Left kidney (tissue), 8 donors: ENCODE measurements around the gene EARS2. TPM values are rescaled to one million over a fixed set of nuclear protein-coding genes. Genes with fewer than 3 reads are reported as not detected.
A peak's percentile ranks its signal among the peaks of the same experiment; 100 is the strongest.
"Not testable (repeated sequence)": the region's sequence is repeated elsewhere in the genome, so short reads cannot be mapped to it uniquely, and the experiment has no call there.

ENCODE experiments used
- DNase-seq: peaks from one replicate; pipeline ENCODE4 v3.0.0-alpha.2; 2013
- long read RNA-seq, 8 donors: transcript quantifications; one replicate each; lab custom pipeline, GENCODE V29; 2026
- polyA plus RNA-seq: library from polyadenylated mRNA; unstranded; fragments of 120-200 nt; gene quantifications from one replicate; pipeline ENCODE4 v1.2.1, GENCODE V29; 2013; ENCODE audit not compliant: insufficient read length

Gene EARS2
- 30.7 TPM for polyA plus RNA-seq
- long read RNA-seq, donor 1, transcript EARS2-201 (9 exons, 3,961 nt) = major isoform, 5 of 44 reads
- long read RNA-seq, donor 1, partial matches to known transcripts = 22 of 44 reads
- long read RNA-seq, donor 1, other reads (novel, unspliced or antisense) = 16 of 44 reads
- long read RNA-seq, donor 2, transcript EARS2-201 (9 exons, 3,961 nt) = major isoform, 8 of 12 reads
- long read RNA-seq, donor 2, partial matches to known transcripts = 0 of 12 reads
- long read RNA-seq, donor 2, other reads (novel, unspliced or antisense) = 0 of 12 reads
- long read RNA-seq, donor 3, partial matches to known transcripts = 0 of 7 reads
- long read RNA-seq, donor 3, other reads (novel, unspliced or antisense) = 0 of 7 reads
- long read RNA-seq, donor 4, partial matches to known transcripts = 0 of 1 reads
- long read RNA-seq, donor 4, other reads (novel, unspliced or antisense) = 0 of 1 reads
- long read RNA-seq, donor 5, transcript EARS2-201 (9 exons, 3,961 nt) = minor isoform, 5 of 13 reads
- long read RNA-seq, donor 5, transcript EARS2-212 (1 exons, 599 nt) = major isoform, 7 of 13 reads
- long read RNA-seq, donor 5, partial matches to known transcripts = 0 of 13 reads
- long read RNA-seq, donor 5, other reads (novel, unspliced or antisense) = 0 of 13 reads
- long read RNA-seq, donor 6, partial matches to known transcripts = 0 of 6 reads
- long read RNA-seq, donor 6, other reads (novel, unspliced or antisense) = 0 of 6 reads
- long read RNA-seq, donor 7, transcript EARS2-212 (1 exons, 599 nt) = major isoform, 10 of 17 reads
- long read RNA-seq, donor 7, transcript EARS2-201 (9 exons, 3,961 nt) = minor isoform, 7 of 17 reads
- long read RNA-seq, donor 7, partial matches to known transcripts = 0 of 17 reads
- long read RNA-seq, donor 7, other reads (novel, unspliced or antisense) = 0 of 17 reads
- long read RNA-seq, donor 8, partial matches to known transcripts = 0 of 18 reads
- long read RNA-seq, donor 8, other reads (novel, unspliced or antisense) = 13 of 18 reads

- DNase-seq = peak; percentile 99
Observed at GRCh38 chr16:23556881-23557778, at the start of gene EARS2, which contains the start of gene UBFD1. Gene EARS2 (minus strand): TSS chr16:23557350. CDS start chr16:23557343, 7 bp downstream. Gene UBFD1 (plus strand): TSS chr16:23557727. CDS start chr16:23557743, 16 bp downstream.

- no peak for DNase-seq
Observed at GRCh38 chr16:23597003-23597756, 40.0 kb upstream of the EARS2 start.

- peak; percentile 87 for DNase-seq
Observed at GRCh38 chr16:23595951-23596720, 39.0 kb upstream of the EARS2 start, which contains the start of gene NDUFAB1. Gene NDUFAB1 (minus strand): TSS chr16:23596316. CDS start chr16:23596290, 26 bp downstream.

GRCh38 chr16:23595246-23595950 is 38.2 kb upstream of the EARS2 start:
- DNase-seq = peak; percentile 1

- no peak for DNase-seq
Observed at GRCh38 chr16:23594186-23594585, 37.0 kb upstream of the EARS2 start.

- DNase-seq = no peak
Observed at GRCh38 chr16:23590181-23590580, 33.0 kb upstream of the EARS2 start.

GRCh38 chr16:23587726-23588125 is 30.6 kb upstream of the EARS2 start:
- no peak for DNase-seq

- no peak for DNase-seq
Observed at GRCh38 chr16:23584186-23585076, 27.3 kb upstream of the EARS2 start.

- not testable (repeated sequence) for DNase-seq
Observed at GRCh38 chr16:23583271-23583670, 26.1 kb upstream of the EARS2 start.

- DNase-seq = no peak
Observed at GRCh38 chr16:23581764-23582163, 24.6 kb upstream of the EARS2 start.

GRCh38 chr16:23580391-23580790 is 23.2 kb upstream of the EARS2 start:
- DNase-seq = no peak

- DNase-seq = no peak
Observed at GRCh38 chr16:23579371-23579770, 22.2 kb upstream of the EARS2 start.

- DNase-seq = peak; percentile 2
Observed at GRCh38 chr16:23578101-23578830, 21.1 kb upstream of the EARS2 start.

- no peak for DNase-seq
Observed at GRCh38 chr16:23577493-23577892, 20.3 kb upstream of the EARS2 start.

- DNase-seq = no peak
Observed at GRCh38 chr16:23575834-23576233, 18.7 kb upstream of the EARS2 start.

- no peak for DNase-seq
Observed at GRCh38 chr16:23573817-23574216, 16.7 kb upstream of the EARS2 start.

- DNase-seq = no peak
Observed at GRCh38 chr16:23572394-23572793, 15.2 kb upstream of the EARS2 start.
